ENCODE results near the gene TXK. TPM values are rescaled to one million over a fixed set of nuclear protein-coding genes. Genes with fewer than 3 reads are reported as not detected.

Gene TXK
- total RNA-seq, 2 experiments from 2014 or later = 67.0 to 69.9 TPM

- no peak for TF ChIP-seq CTCF (IDR thresholded peaks at IDR 0.05)
- no peak overlapping the region for H3K4me3 Mint-ChIP-seq
- DNase-seq (no peak), ATAC-seq (ENCODE audit: poor library complexity) (no peak)
- POLR2A ChIA-PET = no interaction called here
- intact Hi-C loops (cut with DNase I, micrococcal nuclease) = no loop called here
- Histone ChIP-seq H3K4me1 (ENCODE audit: insufficient read depth, low read length) (no peaks in the 10 kb centered on the region), H3K9me3 (ENCODE audit: control insufficient read depth in 1 of 2, insufficient read depth in 1 of 2, low read length in 2 of 2) (peaks cover 0 to 28% of the 10 kb centered on the region in 2 experiments), H3K27ac (ENCODE audit: low read depth in 1 of 2, low read length in 2 of 2) (no peak overlapping the region), H3K36me3 (ENCODE audit: insufficient read depth, low read length) (no peaks in the 10 kb centered on the region), H3K27me3 (ENCODE audit: control insufficient read depth in 1 of 2, insufficient read depth in 2 of 2, low read length in 2 of 2) (no peaks in the 10 kb centered on the region), H3K4me3 (ENCODE audit: low read length) (no peak overlapping the region)
- H3K36me3 Mint-ChIP-seq (ENCODE audit: low read depth) = peaks cover 70% of the 10 kb centered on the region
- H3K27ac Mint-ChIP-seq = no peak overlapping the region
- H3K9me3 Mint-ChIP-seq = peaks cover 5% of the 10 kb centered on the region
- CTCF ChIA-PET = no interaction called here
- no peaks in the 10 kb centered on the region for H3K27me3 Mint-ChIP-seq
- no peaks in the 10 kb centered on the region for H3K4me1 Mint-ChIP-seq (ENCODE audit: low read depth)
These were observed 22.4 kb upstream of the TXK start for GRCh38 chr4:48156423-48156822.

- no peaks in the 10 kb centered on the region for H3K4me1 ChIP-seq (ENCODE audit: insufficient read depth, low read length)
- H3K4me3 ChIP-seq (ENCODE audit: low read length) = no peak overlapping the region
- Mint-ChIP-seq H3K9me3 (peaks cover 5% of the 10 kb centered on the region), H3K27me3 (no peaks in the 10 kb centered on the region), H3K36me3 (ENCODE audit: low read depth) (peaks cover 60% of the 10 kb centered on the region), H3K4me3 (no peak overlapping the region), H3K27ac (no peak overlapping the region), H3K4me1 (ENCODE audit: low read depth) (no peaks in the 10 kb centered on the region)
- no peak for TF ChIP-seq CTCF (IDR thresholded peaks at IDR 0.05)
- H3K36me3 ChIP-seq (ENCODE audit: insufficient read depth, low read length) = no peaks in the 10 kb centered on the region
- ATAC-seq (ENCODE audit: poor library complexity) (no peak), DNase-seq (no peak)
- H3K27ac ChIP-seq (ENCODE audit: low read depth in 1 of 2, low read length in 2 of 2) = no peak overlapping the region
- POLR2A ChIA-PET = no interaction called here
- CTCF ChIA-PET = no interaction called here
- intact Hi-C loops (cut with DNase I, micrococcal nuclease) = no loop called here
- no peaks in the 10 kb centered on the region for H3K27me3 ChIP-seq (ENCODE audit: control insufficient read depth in 1 of 2, insufficient read depth in 2 of 2, low read length in 2 of 2)
- peaks cover 0 to 28% of the 10 kb centered on the region in 2 experiments for H3K9me3 ChIP-seq (ENCODE audit: control insufficient read depth in 1 of 2, insufficient read depth in 1 of 2, low read length in 2 of 2)
These were observed 19.9 kb upstream of the TXK start for GRCh38 chr4:48153791-48154550.

GRCh38 chr4:48152259-48152658 is 18.2 kb upstream of the TXK start:
- Histone ChIP-seq H3K4me3 (ENCODE audit: low read length) (no peak overlapping the region), H3K27me3 (ENCODE audit: control insufficient read depth in 1 of 2, insufficient read depth in 2 of 2, low read length in 2 of 2) (no peaks in the 10 kb centered on the region), H3K36me3 (ENCODE audit: insufficient read depth, low read length) (no peaks in the 10 kb centered on the region), H3K9me3 (ENCODE audit: control insufficient read depth in 1 of 2, insufficient read depth in 1 of 2, low read length in 2 of 2) (peaks cover 0 to 28% of the 10 kb centered on the region in 2 experiments), H3K4me1 (ENCODE audit: insufficient read depth, low read length) (no peaks in the 10 kb centered on the region), H3K27ac (ENCODE audit: low read depth in 1 of 2, low read length in 2 of 2) (no peak overlapping the region)
- H3K9me3 Mint-ChIP-seq = peaks cover 5% of the 10 kb centered on the region
- no peak for TF ChIP-seq CTCF (IDR thresholded peaks at IDR 0.05)
- H3K4me1 Mint-ChIP-seq (ENCODE audit: low read depth) = no peaks in the 10 kb centered on the region
- POLR2A ChIA-PET = no interaction called here
- ATAC-seq (ENCODE audit: poor library complexity) (no peak), DNase-seq (no peak)
- H3K27ac Mint-ChIP-seq = no peak overlapping the region
- no peak overlapping the region for H3K4me3 Mint-ChIP-seq
- intact Hi-C loops (cut with DNase I, micrococcal nuclease) = no loop called here
- no peaks in the 10 kb centered on the region for H3K27me3 Mint-ChIP-seq
- CTCF ChIA-PET = no interaction called here
- H3K36me3 Mint-ChIP-seq (ENCODE audit: low read depth) = peaks cover 49% of the 10 kb centered on the region
